HG02970 (cell line): ENCODE measurements around the gene PPP1R3F.
"Not testable (repeated sequence)": the region's sequence is repeated elsewhere in the genome, so short reads cannot be mapped to it uniquely, and the experiment has no call there.

Experiments
- ATAC-seq: cut with Tn5 transposase; IDR thresholded peaks from one replicate; pipeline ENCODE4 v1.9.1; 2021; ENCODE audit warnings: mild to moderate bottlenecking, moderate library complexity, moderate number of reproducible peaks; ENCODE audit not compliant: unreplicated experiment, low FRiP score

PPP1R3F gene

DNA sequence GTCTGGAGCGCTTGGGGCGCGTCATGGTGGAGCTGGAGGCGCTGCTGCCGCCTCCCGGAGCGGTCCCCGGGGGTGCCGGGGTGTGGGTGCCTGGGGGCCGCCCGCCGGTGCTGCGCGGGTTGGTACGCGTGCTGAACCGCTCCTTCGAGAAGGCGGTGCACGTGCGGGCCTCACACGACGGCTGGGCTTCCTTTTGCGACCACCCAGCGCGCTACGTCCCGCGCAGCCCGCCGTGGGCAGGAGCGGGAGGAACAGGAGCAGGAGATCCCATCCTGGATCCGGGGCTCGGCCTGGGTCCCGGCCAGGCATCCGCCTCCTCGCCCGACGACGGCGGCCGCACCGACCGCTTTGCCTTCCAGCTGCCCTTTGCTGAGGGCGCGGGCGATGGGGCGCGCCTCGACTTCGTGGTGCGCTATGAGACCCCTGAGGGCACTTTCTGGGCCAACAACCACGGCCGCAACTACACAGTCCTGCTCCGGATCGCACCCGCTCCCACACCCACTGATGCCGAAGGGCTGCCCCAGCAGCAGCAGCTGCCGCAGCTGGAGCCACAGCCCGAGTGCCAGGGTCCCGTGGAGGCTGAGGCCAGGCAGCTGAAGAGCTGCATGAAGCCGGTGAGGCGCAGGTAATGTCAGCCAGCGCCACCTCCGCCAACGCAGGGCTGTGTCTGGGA is 792 bp downstream of the PPP1R3F start:
- ATAC-seq, result no peak

- ATAC-seq, result no peak
Measured at GRCh38 chrX:49271341-49271740, 1.7 kb downstream of the PPP1R3F start.

DNA sequence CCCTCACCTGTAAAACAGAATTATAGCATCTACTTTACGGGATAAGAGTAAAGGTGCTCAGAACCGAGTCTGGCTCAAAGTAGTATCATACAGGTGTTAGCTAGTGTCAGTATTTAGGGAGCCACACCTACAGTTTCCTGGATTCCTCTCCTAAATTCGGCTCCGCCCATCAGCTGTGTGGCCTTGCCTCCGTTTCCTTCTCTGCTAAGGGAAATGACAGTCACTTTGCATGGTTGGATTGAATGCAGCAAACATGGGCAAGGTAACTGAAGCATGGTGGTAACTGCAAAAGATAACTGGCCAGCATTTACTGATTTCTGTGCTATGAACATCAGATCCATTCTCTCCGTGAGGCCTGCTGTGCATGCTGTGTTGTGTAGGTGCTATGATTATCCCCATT is 2.8 kb downstream of the PPP1R3F start:
- no peak for ATAC-seq

- ATAC-seq, result no peak
Measured at GRCh38 chrX:49273181-49273727, 3.7 kb downstream of the PPP1R3F start.

GRCh38 chrX:49276207-49276606 is 6.6 kb downstream of the PPP1R3F start:
- no peak for ATAC-seq

- ATAC-seq, result no peak
Measured at GRCh38 chrX:49276671-49277534, 7.3 kb downstream of the PPP1R3F start.

GRCh38 chrX:49277535-49277830 is 7.9 kb downstream of the PPP1R3F start:
- ATAC-seq, result no peak

- ATAC-seq, result no peak
Measured at GRCh38 chrX:49278081-49278480, 8.5 kb downstream of the PPP1R3F start.

GRCh38 chrX:49282647-49283011 is 13.0 kb downstream of the PPP1R3F start:
- ATAC-seq, result no peak

- no peak for ATAC-seq
Measured at GRCh38 chrX:49284212-49284611, 14.6 kb downstream of the PPP1R3F start.

- ATAC-seq, result no peak
Measured at GRCh38 chrX:49286136-49286535, 16.5 kb downstream of the PPP1R3F start.

GRCh38 chrX:49286581-49286980 is 17.0 kb downstream of the PPP1R3F start:
- ATAC-seq, result no peak

- ATAC-seq, result no peak
Measured at GRCh38 chrX:49287665-49288064, 18.1 kb downstream of the PPP1R3F start.

DNA sequence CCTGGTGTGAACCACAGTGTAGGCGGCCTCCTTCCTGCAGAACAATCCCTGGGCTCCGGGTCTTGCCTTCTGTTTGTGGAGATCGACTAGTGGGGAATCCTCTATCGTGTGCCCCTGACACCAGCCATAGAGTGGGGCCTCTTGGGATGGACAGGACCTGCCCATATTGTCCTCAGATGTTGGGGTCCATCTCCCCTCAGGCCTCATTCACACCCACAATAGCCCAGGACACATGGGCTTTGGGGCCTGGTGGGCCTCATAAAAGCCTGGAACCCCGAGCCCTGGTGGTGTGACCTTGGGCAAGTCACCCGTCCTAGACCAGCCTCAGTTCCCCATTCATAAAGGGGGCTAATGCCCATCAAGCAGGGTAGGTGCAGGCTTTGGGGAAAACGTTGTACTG is 20.6 kb downstream of the PPP1R3F start:
- no peak for ATAC-seq

- no peak for ATAC-seq
Measured at GRCh38 chrX:49291615-49292337, 22.2 kb downstream of the PPP1R3F start.

DNA sequence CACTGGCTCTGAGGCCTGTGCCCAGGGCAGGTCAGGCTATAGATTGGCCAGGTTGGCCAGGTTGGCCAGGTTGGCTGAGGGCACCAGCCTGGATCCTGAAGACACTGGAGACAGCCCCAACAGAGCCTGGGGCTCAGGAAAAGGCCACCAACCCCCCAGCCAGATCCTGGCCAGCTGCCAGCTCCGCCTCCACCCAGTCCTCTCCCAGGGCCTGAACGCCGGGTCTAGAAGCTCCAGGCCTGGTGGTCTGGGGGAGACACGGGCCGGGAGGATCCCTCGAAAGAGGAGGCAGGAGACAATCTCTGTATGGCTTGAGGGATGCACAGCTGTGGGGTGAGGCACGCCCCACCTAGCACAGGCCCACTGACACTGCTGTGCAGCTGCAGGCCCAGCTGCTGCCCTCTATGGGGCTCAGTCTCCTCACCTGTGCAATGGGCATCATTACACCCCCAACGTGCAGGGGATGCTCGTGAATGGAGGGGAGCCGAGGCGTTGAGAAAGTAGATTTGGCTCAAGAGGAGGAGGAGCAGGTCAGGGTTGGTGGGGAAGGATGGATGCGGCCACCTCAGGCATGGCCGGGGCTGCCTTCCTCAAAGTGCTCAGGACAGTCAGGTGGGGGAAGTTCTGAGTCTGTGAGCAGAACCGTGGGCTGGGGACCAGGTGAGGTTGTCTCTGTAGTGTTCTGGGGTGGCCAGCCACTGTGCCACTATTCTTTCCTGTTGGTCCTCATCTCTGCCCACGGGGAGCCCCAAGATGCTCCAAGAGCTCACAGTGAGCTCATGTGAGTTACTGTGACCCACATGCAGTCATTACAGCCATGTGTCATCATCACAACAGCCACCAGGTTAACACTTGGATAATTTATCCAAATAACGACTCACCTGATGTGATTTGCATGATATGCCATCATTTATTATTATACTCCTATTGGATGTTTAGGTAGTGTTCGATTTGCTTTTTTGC is 23.1 kb downstream of the PPP1R3F start:
- no peak for ATAC-seq

DNA sequence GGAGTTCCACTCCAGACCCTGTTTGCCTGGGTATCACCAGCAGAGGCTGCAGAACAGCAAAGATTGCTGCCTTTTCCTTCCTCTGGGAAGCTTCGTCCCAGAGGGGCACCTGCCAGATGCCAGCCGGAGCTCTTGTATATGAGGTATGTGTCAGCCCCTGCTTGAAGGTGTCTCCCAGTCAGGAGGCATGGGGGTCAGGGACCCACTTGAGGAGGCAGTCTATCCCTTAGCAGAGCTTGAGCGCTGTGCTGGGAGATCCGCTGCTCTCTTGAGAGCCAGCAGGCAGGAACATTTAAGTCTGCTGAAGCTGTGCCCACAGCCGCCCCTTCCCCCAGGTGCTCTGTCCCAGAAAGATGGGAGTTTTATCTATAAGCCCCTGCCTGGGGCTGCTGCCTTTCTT is 29.7 kb downstream of the PPP1R3F start:
- not testable (repeated sequence) for ATAC-seq

DNA sequence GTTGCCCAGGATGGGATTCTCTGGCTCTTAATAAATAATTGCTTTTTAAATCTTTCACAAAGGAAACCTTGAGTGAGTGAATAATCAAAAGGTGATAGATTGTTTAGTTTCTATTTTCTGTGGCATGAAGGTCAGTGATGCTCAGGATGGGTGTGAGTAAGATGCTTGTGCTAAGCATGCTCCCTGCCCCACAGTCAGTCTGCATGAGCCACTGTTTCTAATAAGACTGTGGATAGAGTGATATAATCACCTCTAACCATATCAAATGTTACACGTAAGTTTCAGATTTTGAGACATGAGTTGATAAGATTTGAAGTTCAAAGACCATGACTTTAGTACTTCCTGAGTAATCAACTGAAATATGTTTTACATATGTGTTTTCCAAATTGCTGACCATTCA is 31.1 kb downstream of the PPP1R3F start:
- ATAC-seq, result no peak

- no peak for ATAC-seq
Measured at GRCh38 chrX:49303346-49303745, 33.8 kb downstream of the PPP1R3F start, which contains the start of gene GAGE10. TSS of gene GAGE10 (plus strand) at chrX:49303646. CDS start at chrX:49304860, 1,214 bp downstream.

- not testable (repeated sequence) for ATAC-seq
Measured at GRCh38 chrX:49307775-49308174, 38.2 kb downstream of the PPP1R3F start.
